ENCODE data around the gene MOCS2. TPM values are rescaled to one million over a fixed set of nuclear protein-coding genes. Genes with fewer than 3 reads are reported as not detected.
"Not testable (repeated sequence)": the region's sequence is repeated elsewhere in the genome, so short reads cannot be mapped to it uniquely, and the experiment has no call there.

Gene MOCS2
- total and polyA plus RNA-seq, 2 of the 8 experiments (the other 6 are each of a cell fraction or from before 2014, with no cell fraction given), result 6.7 to 16.1 TPM

GRCh38 chr5:53112307-53112706 is 2.8 kb upstream of the MOCS2 start:
- H2AFZ ChIP-seq (ENCODE audit: low read length); H4K91ac ChIP-seq (replicated peaks; ENCODE audit: insufficient read length, low read length); H4K5ac ChIP-seq (ENCODE audit: insufficient read length, low read depth, low read length); H4K20me1 ChIP-seq (replicated peaks in 1 of 2; ENCODE audit: control insufficient read depth in 1 of 2, insufficient read depth in 2 of 2, low read length in 2 of 2); H2BK12ac ChIP-seq (ENCODE audit: low read depth, low read length); H3K18ac ChIP-seq (ENCODE audit: extremely low read depth, low read length); H3K4me3 ChIP-seq (ENCODE audit: extremely low read depth in 1 of 4, insufficient read depth in 2 of 4, low read depth in 3 of 4, low read length in 4 of 4); FAIRE-seq; H3K23me2 ChIP-seq (ENCODE audit: low read depth, low read length); H2BK15ac ChIP-seq (ENCODE audit: low read length); H3K9ac ChIP-seq (replicated peaks in 1 of 4; ENCODE audit: extremely low read depth in 1 of 4, low read depth in 3 of 4, low read length in 3 of 4); H3K27ac ChIP-seq (ENCODE audit: low read depth, low read length); H3K36me3 ChIP-seq (ENCODE audit: control insufficient read depth in 2 of 4, insufficient read depth in 4 of 4, low read length in 3 of 4); H3K4me1 ChIP-seq (replicated peaks in 1 of 4; ENCODE audit: control insufficient read depth in 3 of 4, insufficient read depth in 4 of 4, low read length in 3 of 4); POLR2A ChIA-PET (ENCODE audit: partially characterized antibody); H3K56ac ChIP-seq (replicated peaks; ENCODE audit: insufficient read length, low read depth, low read length); H3K4me2 ChIP-seq (ENCODE audit: insufficient read depth in 1 of 2, low read depth in 2 of 2, low read length in 2 of 2); H3K9me3 ChIP-seq (ENCODE audit: insufficient read depth in 2 of 2, low read depth in 1 of 2, low read length in 1 of 2); H3K27me3 ChIP-seq (replicated peaks in 1 of 4; ENCODE audit: control insufficient read depth in 3 of 4, extremely low read depth in 1 of 4, insufficient read depth in 3 of 4, low read length in 3 of 4); H2AK5ac ChIP-seq (ENCODE audit: low read depth, low read length); H3K79me2 ChIP-seq (ENCODE audit: control insufficient read depth in 1 of 2, insufficient read depth in 2 of 2, low read length in 2 of 2); H2BK120ac ChIP-seq (replicated peaks; ENCODE audit: low read depth, low read length); H3K4ac ChIP-seq (replicated peaks; ENCODE audit: insufficient read length, low read depth, low read length); H2BK5ac ChIP-seq (ENCODE audit: low read depth, low read length); H3K14ac ChIP-seq (ENCODE audit: insufficient read length); DNase-seq (ENCODE audit: low read depth in 1 of 2, low spot score in 2 of 2); H4K8ac ChIP-seq (ENCODE audit: extremely low read depth, insufficient read depth, low read length); H2BK20ac ChIP-seq (ENCODE audit: low read length); H3K23ac ChIP-seq (ENCODE audit: insufficient read length); H3K79me1 ChIP-seq (ENCODE audit: low read depth, low read length): not testable (repeated sequence)
- CTCF ChIA-PET (ENCODE audit: partially characterized antibody), result interaction anchor here (0.8 kb wide), 1 partner anchor 21 kb away, joined by 3 read pairs; no protein-coding TSS in a partner anchor
- 96% methylated on average over 6 of the region's 6 CpGs; no CpG with 5 or more reads in 1 of the 2 experiments for WGBS, 2 experiments (ENCODE audit: extremely low coverage in 1 of 2, insufficient coverage in 1 of 2, insufficient read length in 1 of 2, insufficient replicate concordance in 2 of 2, low coverage in 1 of 2, low lambda C conversion rate in 2 of 2, missing lambda C conversion rate in 1 of 2)
